Motor neuron (in vitro differentiated cells): ENCODE measurements around the gene ECM2. TPM values are rescaled to one million over a fixed set of nuclear protein-coding genes. Genes with fewer than 3 reads are reported as not detected.
"Not testable (repeated sequence)": the region's sequence is repeated elsewhere in the genome, so short reads cannot be mapped to it uniquely, and the experiment has no call there.

Experiments used
- ATAC-seq, 8 experiments: fragments of 200-7000 bp; cut with Tn5 transposase; replicated peaks in 6 of 8; 2 replicates each; pipeline ENCODE4 v1.8.0; 2021; ENCODE audit warnings: mild to moderate bottlenecking in 8 of 8, moderate library complexity in 8 of 8
- H3K27ac ChIP-seq, 2 donors: fragments of 250-450 bp; sonication (Bioruptor Pico); 2 replicates each; pipeline ENCODE4 v1.9.0; 2021; ENCODE audit warnings: antibody characterized with exemption in 2 of 2, mild to moderate bottlenecking in 2 of 2, moderate library complexity in 1 of 2
- H3K4me1 ChIP-seq, 2 donors: fragments of 250-450 bp; sonication (Bioruptor Pico); replicated peaks in 1 of 2; 2 replicates each; pipeline ENCODE4 v1.6.1; 2021; ENCODE audit warnings: antibody characterized with exemption in 2 of 2, mild to moderate bottlenecking in 2 of 2, moderate library complexity in 1 of 2
- H3K4me3 ChIP-seq, 5 donors: fragments of 250-450 bp; sonication (Bioruptor Pico); 2 replicates each; pipeline ENCODE4 v1.9.0; 2021; ENCODE audit warnings: antibody characterized with exemption in 5 of 5, mild to moderate bottlenecking in 5 of 5, moderate library complexity in 4 of 5
- WGBS, 10 experiments: fragments of 450-650 bp; shearing (Covaris generic); methylation state at CpG; one replicate each; pipeline ENCODE4 v1.0.0; 2022; 5-methylcytosine and 5-hydroxymethylcytosine counted together
- in situ Hi-C, 9 experiments: fragments of 400-800 bp; cut with MboI; loops; one replicate each; pipeline ENCODE4 v1.15.0; 2021; ENCODE audit warnings: low sequenced_read_pairs in 9 of 9, low pct_unique_long_range_greater_than_20kb in 2 of 9; ENCODE audit not compliant: unreplicated experiment in 9 of 9
- total RNA-seq, 8 experiments: library from RNA; unstranded; fragments of 300-600 nt; gene quantifications; 2 replicates each; pipeline versions ENCODE4 v1.2.3 to v1.2.4, GENCODE V29; 2022

ECM2 gene
- 10 to 100 TPM in 3 of 8 experiments, 1 to 10 TPM in 1, under 1 TPM in 4; 0.16 to 20.3 (median 4.3) TPM for total RNA-seq

GRCh38 chr9:92535940-92536850, at the start of gene ECM2:
Gene ECM2, minus strand, starts transcription at chr9:92535990. Its CDS starts 13,124 bp downstream, at chr9:92522866.
- no peak within 1 kb of the TSS for H3K4me3 ChIP-seq
- 4 to 93% (median 78%) methylated on average over 2 to 7 of the region's 7 CpGs for WGBS, 10 experiments

GRCh38 chr9:92576175-92576574, 40.4 kb upstream of the ECM2 start:
- in situ Hi-C loops, result no loop called here
- peak in 2 of 8 experiments; percentile 25 to 49 for ATAC-seq
- no peak overlapping the region for H3K4me3 ChIP-seq
- WGBS, 10 experiments, result 50 to 100% (median 83%) methylated on average over 1 of the region's 1 CpG; no CpG with 5 or more reads in 3 of the 10 experiments
- no peak overlapping the region for H3K27ac ChIP-seq
- no peaks in the 10 kb centered on the region for H3K4me1 ChIP-seq

More at GRCh38 chr9:92535940-92536850, at the start of gene ECM2:
- Histone ChIP-seq H3K4me1 (no peaks in the 10 kb centered on the region), H3K27ac (no peak within 1 kb of the TSS)
- peak in 3 of 8 experiments; percentile 29 to 45 (median 43) for ATAC-seq
- in situ Hi-C loops, result no loop called here

GRCh38 chr9:92573612-92574011, 37.8 kb upstream of the ECM2 start:
- H3K4me3 ChIP-seq, H3K4me1 ChIP-seq, H3K27ac ChIP-seq, ATAC-seq, in situ Hi-C loops: not testable (repeated sequence)
- 80 to 100% (median 91%) methylated on average over 1 to 9 of the region's 14 CpGs; no CpG with 5 or more reads in 5 of the 10 experiments for WGBS, 10 experiments

- H3K27ac ChIP-seq, ATAC-seq, H3K4me3 ChIP-seq, in situ Hi-C loops, H3K4me1 ChIP-seq: not testable (repeated sequence)
- WGBS, 10 experiments, result 80 to 100% (median 87%) methylated on average over 1 to 2 of the region's 2 CpGs; no CpG with 5 or more reads in 6 of the 10 experiments
Measured at GRCh38 chr9:92571871-92572270, 36.1 kb upstream of the ECM2 start.

GRCh38 chr9:92564982-92565381, 29.2 kb upstream of the ECM2 start:
- Histone ChIP-seq H3K4me3 (no peak overlapping the region), H3K4me1 (no peaks in the 10 kb centered on the region), H3K27ac (no peak overlapping the region)
- no peak for ATAC-seq
- in situ Hi-C loops, result no loop called here
- 20 to 100% (median 85%) methylated on average over 1 to 2 of the region's 2 CpGs; no CpG with 5 or more reads in 2 of the 10 experiments for WGBS, 10 experiments

GRCh38 chr9:92564504-92564903, 28.7 kb upstream of the ECM2 start:
- Histone ChIP-seq H3K27ac (no peak overlapping the region), H3K4me1 (no peaks in the 10 kb centered on the region), H3K4me3 (no peak overlapping the region)
- ATAC-seq, result no peak
- in situ Hi-C loops, result no loop called here

GRCh38 chr9:92563116-92564100, 27.6 kb upstream of the ECM2 start:
- ATAC-seq, result peak in 1 of 8 experiments; percentile 62
- in situ Hi-C loops, result no loop called here
- H3K4me3 ChIP-seq, result no peak overlapping the region
- H3K27ac ChIP-seq, result no peak overlapping the region
- no peaks in the 10 kb centered on the region for H3K4me1 ChIP-seq
- WGBS, 10 experiments, result 0 to 100% (median 79%) methylated on average over 1 to 3 of the region's 3 CpGs; no CpG with 5 or more reads in 2 of the 10 experiments

GRCh38 chr9:92562461-92562967, 26.7 kb upstream of the ECM2 start:
- in situ Hi-C loops, result no loop called here
- Histone ChIP-seq H3K4me3 (no peak overlapping the region), H3K4me1 (no peaks in the 10 kb centered on the region), H3K27ac (no peak overlapping the region)
- WGBS, 10 experiments, result 11 to 100% (median 87%) methylated on average over 1 to 5 of the region's 5 CpGs; no CpG with 5 or more reads in 1 of the 10 experiments
- no peak for ATAC-seq

GRCh38 chr9:92561374-92562330, 25.9 kb upstream of the ECM2 start:
- no peak overlapping the region for H3K27ac ChIP-seq
- WGBS, 10 experiments, result 35 to 96% (median 81%) methylated on average over 1 to 5 of the region's 5 CpGs
- H3K4me3 ChIP-seq, result no peak overlapping the region
- ATAC-seq, result no peak
- in situ Hi-C loops, result no loop called here
- no peaks in the 10 kb centered on the region for H3K4me1 ChIP-seq

- Histone ChIP-seq H3K4me3 (no peak overlapping the region), H3K4me1 (no peaks in the 10 kb centered on the region), H3K27ac (no peak overlapping the region)
- no peak for ATAC-seq
- in situ Hi-C loops, result no loop called here
- 67 to 100% (median 84%) methylated on average over 1 to 6 of the region's 16 CpGs; no CpG with 5 or more reads in 3 of the 10 experiments for WGBS, 10 experiments
Measured at GRCh38 chr9:92558612-92559374, 23.0 kb upstream of the ECM2 start.

- ATAC-seq, result no peak
- Histone ChIP-seq H3K4me1 (no peaks in the 10 kb centered on the region), H3K27ac (no peak overlapping the region), H3K4me3 (no peak overlapping the region)
- in situ Hi-C loops, result no loop called here
- 70 to 100% (median 84%) methylated on average over 1 to 2 of the region's 2 CpGs; no CpG with 5 or more reads in 4 of the 10 experiments for WGBS, 10 experiments
Measured at GRCh38 chr9:92550765-92551164, 15.0 kb upstream of the ECM2 start.
